GM12864 (cell line): ENCODE data around the gene CAV3.

Source experiments
- DNase-seq: peaks from one replicate; pipeline ENCODE4 v3.0.0-alpha.2; 2011; ENCODE audit warnings: low read depth
- H3K4me3 ChIP-seq: 2 replicates; pipeline ENCODE4 v1.5.1; 2011; ENCODE audit warnings: mild to moderate bottlenecking, low read depth, low read length, control low read depth
- CTCF ChIP-seq: IDR thresholded peaks from 2 replicates; pipeline ENCODE4 v1.5.1; 2011; ENCODE audit warnings: low read depth, mild to moderate bottlenecking, moderate library complexity, low read length, control low read depth, inconsistent platforms; ENCODE audit errors: missing control alignments

CAV3 gene

GRCh38 chr3:8736436-8736835 is 2.8 kb downstream of the CAV3 start:
- no peak for TF ChIP-seq CTCF
- H3K4me3 ChIP-seq, result no peak overlapping the region
- DNase-seq, result no peak

- no peak overlapping the region for H3K4me3 ChIP-seq
- DNase-seq, result no peak
- no peak for TF ChIP-seq CTCF
Measured at GRCh38 chr3:8737301-8737700, 3.7 kb downstream of the CAV3 start.

GRCh38 chr3:8737823-8738222 is 4.2 kb downstream of the CAV3 start:
- no peak for TF ChIP-seq CTCF
- no peak for DNase-seq
- no peak overlapping the region for H3K4me3 ChIP-seq

GRCh38 chr3:8738639-8739038 is 5.0 kb downstream of the CAV3 start:
- no peak overlapping the region for H3K4me3 ChIP-seq
- DNase-seq, result no peak
- no peak for TF ChIP-seq CTCF

GRCh38 chr3:8739757-8740504 is 6.3 kb downstream of the CAV3 start:
- DNase-seq, result no peak
- TF ChIP-seq CTCF, result no peak
- no peak overlapping the region for H3K4me3 ChIP-seq

- H3K4me3 ChIP-seq, result no peak overlapping the region
- no peak for TF ChIP-seq CTCF
- no peak for DNase-seq
Measured at GRCh38 chr3:8741581-8742261, 8.1 kb downstream of the CAV3 start.
